H1 (cell line): ENCODE results near the gene LYVE1. TPM values are rescaled to one million over a fixed set of nuclear protein-coding genes. Genes with fewer than 3 reads are reported as not detected.

Source experiments
- CTCF ChIA-PET: fragments of 300-600 bp; sonication (Branson Sonifier 250); formaldehyde crosslinking; loops from one replicate; lab custom pipeline; 2021; ENCODE audit not compliant: partially characterized antibody; lab: Charles Lee
- POLR2A ChIA-PET: fragments of 300-600 bp; sonication (Branson Sonifier 250); formaldehyde crosslinking; loops from one replicate; lab custom pipeline; 2021; ENCODE audit warnings: inconsistent platforms; ENCODE audit not compliant: partially characterized antibody; lab: Charles Lee
- DNase-seq, 2 experiments: peaks; one replicate each; pipeline versions ENCODE4 v3.0.0 to v3.0.0-alpha.2; 2010 to 2022; ENCODE audit warnings: low spot score in 2 of 2, low read depth in 1 of 2, mixed read lengths in 1 of 2
- FAIRE-seq: peaks from 2 replicates; lab custom pipeline; 2011; peaks lifted over from hg19 to GRCh38; lab: Jason Lieb, UNC
- H2AFZ ChIP-seq: 2 replicates; pipeline ENCODE4 v1.8.1; 2012; ENCODE audit warnings: low read length, inconsistent platforms
- H2AK5ac ChIP-seq: 2 replicates; pipeline ENCODE4 v1.6.1; 2013; ENCODE audit warnings: low read depth, low read length
- H2BK120ac ChIP-seq: replicated peaks from 2 replicates; pipeline ENCODE3; 2013; ENCODE audit warnings: low read depth, low read length, inconsistent platforms
- H2BK12ac ChIP-seq: 2 replicates; pipeline ENCODE4 v1.6.1; 2013; ENCODE audit warnings: low read depth, low read length
- H2BK15ac ChIP-seq: 2 replicates; pipeline ENCODE4 v1.6.1; 2013; ENCODE audit warnings: low read length
- H2BK20ac ChIP-seq: 2 replicates; pipeline ENCODE4 v1.6.1; 2013; ENCODE audit warnings: low read length
- H2BK5ac ChIP-seq: 2 replicates; pipeline ENCODE4 v1.6.1; 2013; ENCODE audit warnings: low read depth, low read length
- H3K14ac ChIP-seq: 2 replicates; pipeline ENCODE4 v1.6.1; 2013; ENCODE audit warnings: inconsistent platforms; ENCODE audit not compliant: insufficient read length
- H3K18ac ChIP-seq: 2 replicates; pipeline ENCODE4 v1.6.1; 2013; ENCODE audit warnings: low read length; ENCODE audit errors: extremely low read depth
- H3K23ac ChIP-seq: 2 replicates; pipeline ENCODE4 v1.6.1; 2013; ENCODE audit warnings: inconsistent platforms; ENCODE audit not compliant: insufficient read length
- H3K23me2 ChIP-seq: 2 replicates; pipeline ENCODE4 v1.6.1; 2013; ENCODE audit warnings: low read depth, low read length
- H3K27ac ChIP-seq: 2 replicates; pipeline ENCODE4 v1.6.1; 2011; ENCODE audit warnings: low read depth, low read length, inconsistent platforms
- H3K27me3 ChIP-seq, 4 experiments: replicated peaks in 1 of 4; 1 replicate in 1 of 4; 2 replicates in 3 of 4; pipeline versions ENCODE4 v1.6.1 to v1.8.1; 2011 to 2013; ENCODE audit warnings: low read length in 3 of 4, mild to moderate bottlenecking in 3 of 4, inconsistent platforms in 2 of 4, mixed read lengths in 2 of 4, moderate library complexity in 1 of 4; ENCODE audit not compliant: control insufficient read depth in 3 of 4, insufficient read depth in 3 of 4; ENCODE audit errors: extremely low read depth in 1 of 4
- H3K36me3 ChIP-seq, 4 experiments: 2 replicates each; pipeline versions ENCODE4 v1.6.1 to v1.8.1; 2011 to 2013; ENCODE audit warnings: mild to moderate bottlenecking in 4 of 4, low read length in 3 of 4, moderate library complexity in 2 of 4, control low read depth in 1 of 4, inconsistent platforms in 1 of 4; ENCODE audit not compliant: insufficient read depth in 4 of 4, control insufficient read depth in 2 of 4
- H3K4ac ChIP-seq: replicated peaks from 2 replicates; pipeline ENCODE3; 2013; ENCODE audit warnings: low read length, low read depth, mixed read lengths, inconsistent platforms; ENCODE audit not compliant: insufficient read length
- H3K4me1 ChIP-seq, 4 experiments: replicated peaks in 1 of 4; 1 replicate in 1 of 4; 2 replicates in 3 of 4; pipeline versions ENCODE4 v1.6.1 to v1.8.1; 2011 to 2013; ENCODE audit warnings: low read length in 3 of 4, inconsistent platforms in 2 of 4, mixed read lengths in 1 of 4; ENCODE audit not compliant: insufficient read depth in 4 of 4, control insufficient read depth in 3 of 4
- H3K4me2 ChIP-seq, 2 experiments: 2 replicates each; pipeline versions ENCODE4 v1.6.1 to v1.8.1; 2011 to 2013; ENCODE audit warnings: low read depth in 2 of 2, low read length in 2 of 2, control low read depth in 1 of 2, inconsistent platforms in 1 of 2, mild to moderate bottlenecking in 1 of 2; ENCODE audit not compliant: insufficient read depth in 1 of 2
- H3K4me3 ChIP-seq, 4 experiments: fragments of 200-600, 300-600 bp in 1 of 4; sonication (generic), shearing (Covaris generic), sonication (Bioruptor Twin) in 1 of 4; 2 replicates each; pipeline versions ENCODE4 v1.5.1 to v1.8.1; 2011 to 2016; ENCODE audit warnings: low read length in 4 of 4, low read depth in 3 of 4, control low read depth in 2 of 4, inconsistent platforms in 2 of 4, mild to moderate bottlenecking in 2 of 4, mixed read lengths in 1 of 4, moderate library complexity in 1 of 4; ENCODE audit not compliant: insufficient read depth in 2 of 4; ENCODE audit errors: extremely low read depth in 1 of 4
- H3K56ac ChIP-seq: replicated peaks from 2 replicates; pipeline ENCODE3; 2013; ENCODE audit warnings: low read depth, mild to moderate bottlenecking, mixed read lengths, low read length, inconsistent platforms; ENCODE audit not compliant: insufficient read length
- H3K79me1 ChIP-seq: 2 replicates; pipeline ENCODE4 v1.6.1; 2013; ENCODE audit warnings: low read depth, low read length, control low read depth
- H3K79me2 ChIP-seq, 2 experiments: 2 replicates each; pipeline versions ENCODE4 v1.6.1 to v1.8.1; 2012 to 2013; ENCODE audit warnings: low read length in 2 of 2, mild to moderate bottlenecking in 2 of 2, inconsistent platforms in 1 of 2; ENCODE audit not compliant: insufficient read depth in 2 of 2, control insufficient read depth in 1 of 2
- H3K9ac ChIP-seq, 4 experiments: replicated peaks in 1 of 4; 1 replicate in 1 of 4; 2 replicates in 3 of 4; pipeline versions ENCODE4 v1.6.1 to v1.8.1; 2011 to 2013; ENCODE audit warnings: low read depth in 3 of 4, low read length in 3 of 4, control low read depth in 2 of 4, mild to moderate bottlenecking in 2 of 4, moderate library complexity in 2 of 4, inconsistent platforms in 1 of 4; ENCODE audit errors: extremely low read depth in 1 of 4
- H3K9me3 ChIP-seq, 2 experiments: 2 replicates each; pipeline versions ENCODE4 v1.6.1 to v1.8.1; 2012 to 2013; ENCODE audit warnings: mild to moderate bottlenecking in 2 of 2, moderate library complexity in 2 of 2, control low read depth in 1 of 2, inconsistent platforms in 1 of 2, low read depth in 1 of 2, low read length in 1 of 2, mixed read lengths in 1 of 2; ENCODE audit not compliant: insufficient read depth in 2 of 2
- H4K20me1 ChIP-seq, 2 experiments: replicated peaks in 1 of 2; 2 replicates each; pipeline versions ENCODE3 to v1.8.1; 2011 to 2013; ENCODE audit warnings: inconsistent platforms in 2 of 2, low read length in 2 of 2, mild to moderate bottlenecking in 1 of 2; ENCODE audit not compliant: insufficient read depth in 2 of 2, control insufficient read depth in 1 of 2
- H4K5ac ChIP-seq: 2 replicates; pipeline ENCODE4 v1.6.1; 2013; ENCODE audit warnings: low read length, low read depth, mixed read lengths, inconsistent platforms; ENCODE audit not compliant: insufficient read length
- H4K8ac ChIP-seq: 2 replicates; pipeline ENCODE4 v1.8.0; 2013; ENCODE audit warnings: mild to moderate bottlenecking, moderate library complexity, low read length, inconsistent platforms; ENCODE audit not compliant: insufficient read depth; ENCODE audit errors: extremely low read depth
- H4K91ac ChIP-seq: replicated peaks from 2 replicates; pipeline ENCODE3; 2013; ENCODE audit warnings: low read length, mixed read lengths, inconsistent platforms; ENCODE audit not compliant: insufficient read length
- BCL11A ChIP-seq, 2 experiments: IDR thresholded peaks; one replicate each; pipeline ENCODE4 v1.6.1; 2011; ENCODE audit warnings: low read depth in 2 of 2, low read length in 2 of 2, mild to moderate bottlenecking in 2 of 2
- CHD1 ChIP-seq: IDR thresholded peaks from 2 replicates; pipeline ENCODE4 v1.6.1; 2012; ENCODE audit warnings: low read depth, low read length, improper control_type of control experiment
- CTCF ChIP-seq, 3 experiments: IDR thresholded peaks; 1 replicate in 2 of 3; 2 replicates in 1 of 3; pipeline versions ENCODE4 v1.5.1 to v1.6.1; 2011; ENCODE audit warnings: low read length in 3 of 3, mild to moderate bottlenecking in 3 of 3, inconsistent platforms in 2 of 3, low read depth in 1 of 3, moderate library complexity in 1 of 3; ENCODE audit not compliant: insufficient read depth in 1 of 3; ENCODE audit errors: control extremely low read depth in 1 of 3
- NRF1 ChIP-seq: IDR thresholded peaks from 2 replicates; pipeline ENCODE4 v1.6.1; 2011; ENCODE audit warnings: mild to moderate bottlenecking, low read depth, low read length, improper control_type of control experiment
- POLR2A ChIP-seq, 2 experiments: IDR thresholded peaks; 1 replicate in 1 of 2; 2 replicates in 1 of 2; pipeline ENCODE4 v1.6.1; 2011; ENCODE audit warnings: low read depth in 2 of 2, low read length in 2 of 2, mild to moderate bottlenecking in 2 of 2; ENCODE audit errors: control extremely low read depth in 1 of 2
- POU5F1 ChIP-seq: IDR thresholded peaks from 2 replicates; pipeline ENCODE4 v1.6.1; 2011; ENCODE audit warnings: low read depth, mild to moderate bottlenecking, low read length, moderate library complexity
- SAP30 ChIP-seq: fragments of 300-600 bp; sonication (generic); IDR thresholded peaks from 2 replicates; pipeline ENCODE4 v1.7.1; 2012; ENCODE audit warnings: low read length, moderate library complexity, mild to moderate bottlenecking, inconsistent platforms; ENCODE audit not compliant: insufficient read depth, insufficient replicate concordance
- SIX5 ChIP-seq: IDR thresholded peaks from 2 replicates; pipeline ENCODE4 v1.6.1; 2011; ENCODE audit warnings: mild to moderate bottlenecking, low read depth, low read length
- SP4 ChIP-seq: IDR thresholded peaks from 2 replicates; pipeline ENCODE4 v1.6.1; 2012; ENCODE audit warnings: low read length, inconsistent platforms
- TAF1 ChIP-seq: IDR thresholded peaks from 2 replicates; pipeline ENCODE4 v1.6.1; 2011; ENCODE audit warnings: mild to moderate bottlenecking, low read depth, low read length
- TBP ChIP-seq: IDR thresholded peaks from 2 replicates; pipeline ENCODE4 v1.6.1; 2011; ENCODE audit warnings: low read depth, low read length, improper control_type of control experiment
- TEAD4 ChIP-seq: IDR thresholded peaks from 2 replicates; pipeline ENCODE4 v1.6.1; 2012; ENCODE audit warnings: low read depth, low read length, inconsistent platforms, mixed read lengths
- ZNF274 ChIP-seq: IDR thresholded peaks from 2 replicates; pipeline ENCODE4 v1.7.0; 2012; ENCODE audit warnings: low read length, borderline replicate concordance; ENCODE audit errors: extremely low read depth
- polyA plus RNA-seq, 7 experiments: library from polyadenylated mRNA; depleted of rRNA in 3 of 7; stranded (reverse) in 5 of 7; unstranded in 2 of 7; fragments of >200 nt in 5 of 7; fragments of 200-250 nt in 2 of 7; gene quantifications; 1 replicate in 5 of 7; 2 replicates in 1 of 7; 4 replicates in 1 of 7; pipeline versions ENCODE4 v1.2.1 to v1.2.3, GENCODE V29; 2011 to 2013; ENCODE audit warnings: missing spikeins in 2 of 7, mixed read lengths in 2 of 7
- total RNA-seq: library from RNA; stranded (reverse); fragmentation: NEBNext Ultra II Directional; extraction: Animal tissue kit (Norgen Biotek cat#: 25700); gene quantifications from 2 replicates; pipeline ENCODE4 v1.2.1, GENCODE V29; 2021

LYVE1 gene
- total and polyA plus RNA-seq, 2 of the 8 experiments (the other 6 are each of a cell fraction or from before 2014, with no cell fraction given): 0.09 TPM; not detected in 1

GRCh38 chr11:10539339-10539738 lies 29.1 kb downstream of the LYVE1 start:
- Histone ChIP-seq H3K4ac (no peak overlapping the region), H3K79me2 (no peaks in the 10 kb centered on the region), H4K20me1 (no peaks in the 10 kb centered on the region), H3K23me2 (peaks cover 4% of the 10 kb centered on the region; the same call in 1 of the 2 replicates), H2BK15ac (no peak overlapping the region), H3K27ac (no peak overlapping the region), H2AK5ac (no peak overlapping the region), H3K4me3 (no peak overlapping the region), H4K8ac (no peak overlapping the region), H3K4me2 (no peak overlapping the region; a peak in 1 of 4 replicates), H3K56ac (no peak overlapping the region), H2BK12ac (no peak overlapping the region), H3K9me3 (no peaks in the 10 kb centered on the region), H3K23ac (no peak overlapping the region), H2AFZ (no peak overlapping the region), H3K27me3 (no peaks in the 10 kb centered on the region), H3K14ac (no peak overlapping the region), H4K5ac (no peak overlapping the region), H3K18ac (no peak overlapping the region), H3K36me3 (no peaks in the 10 kb centered on the region), H2BK20ac (no peak overlapping the region), H4K91ac (no peak overlapping the region), H2BK120ac (no peak overlapping the region), H3K9ac (no peak overlapping the region), H3K79me1 (no peaks in the 10 kb centered on the region; the same call in 1 of the 2 replicates), H3K4me1 (peaks cover 0 to 6% (median 0%) of the 10 kb centered on the region in 4 experiments; a peak in 2 of 7 replicates), H2BK5ac (no peak overlapping the region)
- FAIRE-seq (no peak), DNase-seq (no peak)
- no peak for TF ChIP-seq BCL11A (IDR thresholded peaks at IDR 0.05; ENCODE audit: low read depth in 2 of 2, low read length in 2 of 2)
- no peak for TF ChIP-seq POLR2A (IDR thresholded peaks at IDR 0.05; ENCODE audit: control extremely low read depth in 1 of 2, low read depth in 2 of 2, low read length in 2 of 2)
- no peak for TF ChIP-seq CTCF (IDR thresholded peaks at IDR 0.05; ENCODE audit: control extremely low read depth in 1 of 3, insufficient read depth in 1 of 3, low read depth in 1 of 3, low read length in 3 of 3)
- no peak for TF ChIP-seq SP4
- TF ChIP-seq SIX5: no peak
- TF ChIP-seq NRF1: no peak
- no peak for TF ChIP-seq ZNF274
- no peak for TF ChIP-seq TBP
- TF ChIP-seq TAF1: no peak
- TF ChIP-seq CHD1: no peak
- TF ChIP-seq SAP30: no peak
- no peak for TF ChIP-seq TEAD4
- no peak for TF ChIP-seq POU5F1
- ChIA-PET POLR2A (interaction anchor here (1.3 kb wide), 1 partner anchor 135 kb away, joined by 3 read pairs; no protein-coding TSS in a partner anchor), CTCF (interaction anchor here (1.2 to 3.2 kb wide), 6 partner anchors 7 to 115 kb away, joined by 3 to 26 read pairs (median 5); partner anchors contain the start of gene AMPD3)
